SW 1271 (cell line): ENCODE results near the gene MYO1D.
"Not testable (repeated sequence)": the region's sequence is repeated elsewhere in the genome, so short reads cannot be mapped to it uniquely, and the experiment has no call there.

ENCODE experiments used
- DNase-seq, 2 experiments: peaks; one replicate each; lab custom pipeline; 2025; lab: John Stamatoyannopoulos, UW

MYO1D gene

GRCh38 chr17:32731556-32732295, 145.2 kb downstream of the MYO1D start:
- no peak for DNase-seq

DNA sequence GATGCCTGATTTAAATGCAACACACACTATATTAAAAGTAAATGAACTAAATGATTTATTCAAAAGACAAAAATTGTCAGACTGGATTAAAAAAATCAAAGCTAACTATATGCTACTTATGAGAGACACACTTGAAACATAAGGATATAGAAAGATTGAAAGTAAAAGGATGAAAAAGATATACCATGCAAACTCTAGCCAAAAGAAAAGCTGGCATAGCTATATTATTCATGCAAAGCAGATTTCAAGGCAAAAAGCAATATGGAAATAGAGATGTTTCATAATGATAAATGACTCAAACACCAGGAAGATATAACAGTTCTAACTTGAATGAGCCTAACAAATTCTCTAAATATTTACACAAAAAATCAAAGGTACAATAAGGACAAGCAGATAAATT, 149.2 kb downstream of the MYO1D start:
- DNase-seq = no peak

GRCh38 chr17:32725697-32726096, 151.2 kb downstream of the MYO1D start:
- no peak for DNase-seq

DNA sequence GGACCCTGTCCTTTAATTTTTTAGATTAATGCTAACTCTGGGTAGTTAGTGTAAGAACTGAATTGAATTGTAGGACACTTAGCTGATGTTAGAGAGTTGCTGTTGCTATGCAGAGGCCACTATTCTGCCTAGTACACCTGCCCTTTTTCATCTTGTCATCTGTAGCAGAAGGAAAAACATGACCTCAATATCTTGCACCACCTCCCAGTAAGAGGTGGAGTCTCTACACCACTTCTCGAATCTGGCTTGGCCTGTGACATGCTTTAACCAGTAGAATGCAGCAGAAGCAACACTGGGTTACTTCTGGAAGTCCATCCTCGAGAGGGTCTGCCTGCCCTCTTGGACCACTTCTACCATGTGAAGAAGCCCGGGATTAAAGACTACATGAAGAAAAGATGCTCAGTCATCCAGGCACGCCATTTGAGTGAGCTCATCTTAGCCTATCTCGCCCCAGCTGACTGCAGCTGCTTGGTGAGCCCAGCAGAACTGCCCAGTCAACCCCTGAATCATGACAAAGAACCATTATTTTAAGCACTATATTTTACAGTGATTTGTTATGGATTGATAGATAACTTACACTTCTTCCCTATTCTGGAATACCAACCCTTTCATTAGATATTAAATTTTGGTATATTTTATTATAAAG, 153.5 kb downstream of the MYO1D start:
- DNase-seq = no peak

DNA sequence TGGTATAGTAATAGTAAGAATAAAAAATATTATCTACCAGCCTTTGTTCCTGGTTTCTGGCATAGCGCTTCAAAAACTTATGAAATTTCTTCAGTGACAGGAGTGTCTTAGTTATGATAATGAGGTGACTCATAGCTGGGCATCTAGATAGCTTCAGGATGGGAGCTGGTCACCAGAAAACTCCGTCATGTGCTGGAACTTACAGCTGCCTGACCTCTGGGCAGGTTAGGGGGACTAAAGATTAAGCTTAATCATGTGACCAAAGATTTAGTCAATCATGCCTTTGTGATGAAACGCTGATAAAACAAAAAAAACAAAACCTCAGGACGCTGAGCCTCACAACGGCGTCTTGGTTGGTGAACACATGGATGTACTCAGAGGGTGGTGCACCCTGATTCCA, 154.2 kb downstream of the MYO1D start:
- DNase-seq = no peak

- no peak for DNase-seq
Measured at GRCh38 chr17:32720671-32721070, 156.3 kb downstream of the MYO1D start.

DNA sequence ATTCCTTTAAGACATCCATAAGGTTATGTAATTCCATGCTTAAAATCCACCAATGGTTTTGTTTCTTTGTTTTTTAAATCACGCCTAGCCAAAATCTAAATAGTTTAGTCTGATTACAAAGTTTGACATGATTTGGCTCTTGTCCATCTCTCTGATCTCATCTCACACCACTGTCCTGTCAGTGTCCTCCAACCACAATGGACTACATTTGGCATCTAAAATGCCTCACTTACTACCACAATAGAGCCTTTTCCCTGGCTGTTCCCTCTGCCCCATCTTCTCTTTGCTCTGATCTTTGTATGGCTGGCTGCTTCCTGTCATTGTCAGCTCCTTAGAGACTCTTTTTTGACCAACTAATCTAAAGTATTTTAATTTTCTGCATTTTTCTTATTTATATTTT, 157.2 kb downstream of the MYO1D start:
- DNase-seq = no peak

DNA sequence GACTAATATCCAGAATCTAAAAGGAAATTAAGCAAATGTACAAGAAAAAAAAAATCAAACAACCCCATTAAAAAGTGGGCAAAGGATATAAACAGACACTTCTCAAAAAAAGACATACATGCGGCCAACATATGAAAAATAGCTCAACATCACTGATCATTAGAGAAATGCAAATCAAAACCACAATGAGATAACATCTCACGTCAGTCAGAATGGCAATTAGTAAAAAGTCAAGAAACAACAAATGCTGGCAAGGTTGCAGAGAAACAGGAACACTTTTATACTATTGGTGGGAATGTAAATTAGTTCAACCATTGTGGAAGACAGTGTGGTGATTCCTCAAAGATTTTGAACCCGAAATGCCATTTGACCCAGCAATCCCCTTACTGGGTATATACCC, 162.0 kb downstream of the MYO1D start:
- DNase-seq = not testable (repeated sequence)

DNA sequence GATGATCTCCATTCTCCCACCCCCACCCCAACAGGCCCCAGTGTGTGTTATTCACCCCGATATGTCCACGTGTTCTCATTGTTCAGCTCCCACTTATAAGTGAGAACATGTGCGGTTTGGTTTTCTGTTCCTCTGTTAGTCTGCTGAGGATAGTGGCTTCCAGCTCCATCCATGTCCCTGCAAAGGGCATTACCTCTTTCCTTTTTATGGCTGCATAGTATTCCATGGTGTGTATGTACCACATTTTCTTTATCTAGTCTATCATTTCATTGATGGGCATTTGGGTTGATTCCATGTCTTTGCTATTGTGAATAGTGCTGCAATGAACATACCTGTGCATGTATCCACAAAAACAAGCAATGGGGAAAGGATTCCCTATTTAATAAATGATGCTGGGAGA, 162.7 kb downstream of the MYO1D start:
- not testable (repeated sequence) for DNase-seq

GRCh38 chr17:32713081-32713480, 163.8 kb downstream of the MYO1D start:
- DNase-seq = no peak

- no peak for DNase-seq
Measured at GRCh38 chr17:32709562-32709961, 167.4 kb downstream of the MYO1D start.

DNA sequence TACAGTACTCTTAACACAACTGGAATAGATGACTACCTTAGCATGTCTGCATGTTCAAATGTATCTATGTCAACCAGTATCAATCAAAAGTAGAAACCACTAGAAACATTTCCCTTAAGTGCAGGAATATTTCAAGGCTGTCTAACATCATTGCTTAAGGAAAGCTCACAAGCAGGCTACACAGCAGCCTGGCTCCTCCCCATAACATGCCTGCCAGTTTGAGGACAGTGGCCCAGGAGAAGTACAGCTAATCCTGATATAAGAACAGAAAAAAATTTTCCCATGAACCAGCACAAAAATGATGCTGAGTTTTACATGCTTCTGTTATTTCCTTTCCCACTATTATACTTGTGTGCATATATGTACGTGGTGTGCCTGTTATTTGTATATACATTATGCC, 175.1 kb downstream of the MYO1D start:
- no peak for DNase-seq

DNA sequence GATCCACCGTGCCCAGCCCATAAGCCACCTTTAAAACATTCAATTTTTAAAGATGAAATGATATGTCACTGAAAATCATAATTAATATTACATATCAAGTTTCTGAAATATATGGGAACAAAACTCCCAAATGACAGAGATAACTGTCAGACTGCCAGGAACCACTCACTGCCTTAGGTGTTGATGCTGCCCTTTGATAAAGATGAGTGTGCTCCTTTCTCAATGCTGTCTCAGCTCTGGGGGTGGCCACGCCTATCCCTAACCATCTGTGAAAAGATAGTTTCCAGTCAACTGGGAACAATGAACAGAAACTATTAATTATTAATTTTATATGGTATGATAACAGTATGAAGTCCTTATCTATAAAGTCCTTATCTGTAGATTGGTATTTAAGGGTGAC, 177.7 kb downstream of the MYO1D start:
- no peak for DNase-seq

DNA sequence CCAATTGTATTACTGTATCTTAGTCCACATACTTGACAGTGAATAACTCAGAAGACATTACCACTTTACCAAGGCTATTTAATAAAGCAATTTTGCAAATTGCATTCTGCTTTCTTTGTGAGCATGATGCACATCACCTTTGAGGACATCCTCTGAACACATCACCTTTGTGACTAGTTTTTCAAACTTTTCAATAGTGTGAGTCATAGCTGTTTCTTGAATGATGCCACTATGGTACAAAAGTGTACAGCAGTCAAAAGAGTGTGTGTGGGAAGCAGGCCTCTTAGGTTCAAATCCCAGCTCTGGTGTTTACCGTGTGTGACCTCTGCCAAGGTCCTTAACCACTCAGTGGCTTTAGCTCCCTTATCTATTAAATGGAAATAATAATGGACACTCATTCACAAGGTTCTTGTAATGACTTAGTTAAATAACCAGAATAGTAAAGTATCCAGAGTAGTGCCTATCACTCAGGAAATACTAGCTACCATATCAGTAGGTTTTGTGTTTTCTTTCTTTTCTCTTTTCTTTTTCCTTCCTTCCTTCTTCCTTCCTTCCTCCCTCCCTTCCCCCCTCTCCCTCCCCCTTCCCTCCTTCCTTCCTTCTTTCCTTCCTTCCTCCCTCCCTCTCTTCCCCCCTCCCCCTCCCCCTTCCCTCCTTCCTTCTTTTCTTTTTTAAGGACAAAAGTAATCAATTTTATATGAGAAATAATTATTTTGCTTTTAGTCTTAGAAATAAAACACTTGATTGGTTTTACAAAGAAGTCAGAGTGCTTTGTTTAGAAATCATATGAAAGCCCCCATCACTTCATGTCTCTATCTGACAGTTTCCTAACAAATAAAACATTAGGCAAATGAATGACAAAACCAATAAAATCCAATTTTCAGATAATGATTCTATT, 178.9 kb downstream of the MYO1D start:
- no peak for DNase-seq

GRCh38 chr17:32696426-32696825, 180.5 kb downstream of the MYO1D start:
- no peak for DNase-seq

DNA sequence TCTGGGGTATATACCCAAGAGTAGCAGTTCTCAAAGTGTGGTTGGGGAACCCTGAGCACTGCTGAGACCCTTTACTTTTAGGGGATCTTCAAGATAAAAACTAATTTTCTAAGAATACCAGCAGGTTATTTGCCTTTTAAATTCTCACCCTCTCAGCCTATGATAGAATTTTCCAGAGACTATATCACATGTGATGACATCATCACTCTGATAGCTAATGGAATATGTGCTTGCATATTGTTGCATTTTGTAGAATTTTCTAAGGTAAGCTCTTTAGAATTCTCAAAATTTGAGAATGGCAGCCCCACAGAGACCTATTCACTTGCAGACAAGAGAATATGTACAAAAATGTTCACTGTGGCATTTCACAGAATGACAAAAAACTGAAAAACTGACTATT, 181.1 kb downstream of the MYO1D start:
- DNase-seq = no peak

DNA sequence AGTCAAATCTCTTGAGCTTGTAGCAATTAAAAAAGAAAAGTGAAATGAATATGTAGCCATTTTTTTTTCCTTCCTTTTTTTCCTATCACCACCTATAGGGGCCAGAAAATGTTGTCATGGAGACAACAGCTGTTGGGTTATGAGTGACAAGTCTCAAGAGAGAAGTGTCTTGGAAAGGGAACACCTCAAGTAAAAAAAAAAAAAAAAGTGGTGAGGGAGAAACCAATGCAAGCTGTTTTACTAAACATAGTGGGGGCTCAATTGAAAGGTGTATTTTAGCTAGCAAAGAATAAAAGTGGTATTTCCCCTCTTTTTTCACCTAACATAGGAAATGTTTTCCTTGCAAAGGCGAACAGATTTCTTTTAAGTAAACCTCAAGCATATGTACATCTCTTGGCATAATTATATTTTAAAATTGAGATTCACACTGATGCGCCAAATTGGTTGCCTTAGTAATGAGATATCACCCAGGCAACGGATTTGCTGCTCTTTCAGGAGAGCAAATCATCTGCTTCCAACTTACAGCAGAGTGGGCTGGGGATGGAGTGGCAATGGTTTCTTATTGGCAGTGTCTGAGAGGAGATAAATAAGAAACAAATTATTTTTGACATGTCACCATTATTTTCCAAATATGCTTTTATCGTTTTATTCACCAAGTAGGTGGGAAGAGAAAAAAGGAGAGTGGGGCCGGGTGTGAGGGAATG, 183.6 kb downstream of the MYO1D start:
- DNase-seq = no peak

DNA sequence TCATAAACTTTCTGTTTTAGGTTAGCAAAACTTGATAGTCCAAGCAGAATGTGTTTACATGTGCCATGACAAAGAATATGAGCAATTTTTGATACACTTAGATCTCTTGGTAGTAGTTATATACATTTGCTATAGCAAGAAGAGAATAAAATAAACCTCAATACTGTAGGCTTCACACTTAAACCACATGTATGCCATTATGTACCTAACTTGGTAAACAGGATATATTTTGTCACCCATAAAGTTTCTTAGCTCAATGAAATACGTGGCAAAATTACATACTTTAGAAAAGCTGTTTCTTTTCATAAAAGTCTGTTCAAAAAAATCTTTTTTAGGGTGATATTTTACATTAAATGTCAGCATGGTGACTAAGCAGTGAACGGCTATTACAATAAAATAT, 184.7 kb downstream of the MYO1D start:
- DNase-seq = no peak

GRCh38 chr17:32689348-32689747, 187.6 kb downstream of the MYO1D start:
- DNase-seq = no peak

GRCh38 chr17:32688221-32688620, 188.7 kb downstream of the MYO1D start:
- DNase-seq = no peak

DNA sequence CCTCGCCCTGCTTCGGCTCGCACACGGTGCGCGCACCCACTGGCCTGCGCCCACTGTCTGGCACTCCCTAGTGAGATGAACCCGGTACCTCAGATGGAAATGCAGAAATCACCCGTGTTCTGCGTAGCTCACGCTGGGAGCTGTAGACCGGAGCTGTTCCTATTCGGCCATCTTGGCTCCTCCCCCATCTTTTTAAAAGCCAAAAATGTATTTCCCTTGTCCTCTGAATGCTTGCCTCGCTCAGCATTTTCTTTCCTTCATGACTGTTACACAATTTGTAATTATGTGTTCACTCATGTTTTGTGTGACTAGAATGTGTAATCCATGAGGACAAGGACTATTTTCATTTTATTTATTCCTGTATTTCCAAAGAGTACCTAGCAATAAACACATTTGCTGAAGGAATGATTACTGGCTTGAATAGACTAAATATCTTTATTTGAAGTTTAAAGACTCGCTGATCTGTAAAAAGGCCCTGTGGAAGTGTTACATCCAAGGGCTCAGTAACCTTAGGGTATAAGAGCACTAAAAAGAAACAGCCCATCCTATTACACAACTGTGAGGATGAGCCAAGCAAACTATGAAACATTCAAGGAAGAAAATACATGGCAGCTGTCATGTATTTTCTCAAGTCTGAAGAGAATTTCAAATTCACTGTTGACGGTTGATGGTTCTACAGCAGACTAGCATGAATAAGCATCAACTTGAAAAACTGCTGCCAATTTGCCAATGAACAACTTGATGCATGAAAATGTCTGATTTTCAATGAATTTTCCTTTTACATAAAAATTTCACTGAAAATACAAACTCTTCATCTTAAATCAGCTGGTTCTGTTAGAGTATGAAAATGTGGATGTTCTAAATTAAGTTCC, 192.6 kb downstream of the MYO1D start:
- no peak for DNase-seq
